ENCODE data around the gene LCE3B. TPM values are rescaled to one million over a fixed set of nuclear protein-coding genes. Genes with fewer than 3 reads are reported as not detected.

Gene LCE3B
- total RNA-seq, 4 donors from 2014 or later = not detected

DNA sequence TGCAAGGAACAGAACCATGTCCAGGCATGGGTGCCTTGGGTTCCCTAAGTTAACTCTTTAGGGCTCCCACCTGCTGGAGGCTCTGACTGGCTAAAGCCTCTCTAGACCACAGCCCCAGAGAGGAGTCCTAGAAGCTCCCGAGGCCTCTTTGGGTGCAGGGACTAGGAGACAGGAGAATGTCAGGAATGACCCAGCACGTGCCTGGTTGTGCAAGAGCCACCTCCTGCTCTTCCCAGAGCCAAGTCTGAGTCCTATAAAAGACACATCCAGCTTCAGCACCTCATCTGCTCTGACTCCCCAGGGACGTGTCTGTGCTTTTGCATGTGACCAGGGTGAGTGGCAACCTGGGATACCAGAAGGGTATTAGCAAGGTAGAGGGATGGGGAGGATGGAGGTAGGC lies 49.5 kb downstream of the LCE3B start, which contains the start of gene LCE2D:
Gene LCE2D (plus strand): TSS at position 283 of the 400 bp plus-strand sequence. CDS start 726 bp downstream, outside the sequence.
- no peaks in the 10 kb centered on the region for H3K27me3 ChIP-seq
- DNase-seq (ENCODE audit: extremely low spot score) = peak; percentile 78
- no peaks in the 10 kb centered on the region for H3K9me3 ChIP-seq
- intact Hi-C loops (cut with DNase I) = no loop called here
- H3K4me1 ChIP-seq = no peaks in the 10 kb centered on the region
- TF ChIP-seq, protein P1, sequence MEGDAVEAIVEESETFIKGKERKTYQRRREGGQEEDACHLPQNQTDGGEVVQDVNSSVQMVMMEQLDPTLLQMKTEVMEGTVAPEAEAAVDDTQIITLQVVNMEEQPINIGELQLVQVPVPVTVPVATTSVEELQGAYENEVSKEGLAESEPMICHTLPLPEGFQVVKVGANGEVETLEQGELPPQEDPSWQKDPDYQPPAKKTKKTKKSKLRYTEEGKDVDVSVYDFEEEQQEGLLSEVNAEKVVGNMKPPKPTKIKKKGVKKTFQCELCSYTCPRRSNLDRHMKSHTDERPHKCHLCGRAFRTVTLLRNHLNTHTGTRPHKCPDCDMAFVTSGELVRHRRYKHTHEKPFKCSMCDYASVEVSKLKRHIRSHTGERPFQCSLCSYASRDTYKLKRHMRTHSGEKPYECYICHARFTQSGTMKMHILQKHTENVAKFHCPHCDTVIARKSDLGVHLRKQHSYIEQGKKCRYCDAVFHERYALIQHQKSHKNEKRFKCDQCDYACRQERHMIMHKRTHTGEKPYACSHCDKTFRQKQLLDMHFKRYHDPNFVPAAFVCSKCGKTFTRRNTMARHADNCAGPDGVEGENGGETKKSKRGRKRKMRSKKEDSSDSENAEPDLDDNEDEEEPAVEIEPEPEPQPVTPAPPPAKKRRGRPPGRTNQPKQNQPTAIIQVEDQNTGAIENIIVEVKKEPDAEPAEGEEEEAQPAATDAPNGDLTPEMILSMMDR (IDR thresholded peaks at IDR 0.05) = no peak
- TF ChIP-seq POLR2AphosphoS5 (IDR thresholded peaks at IDR 0.05) = no peak
- TF ChIP-seq POLR2A (IDR thresholded peaks at IDR 0.05; ENCODE audit: low read depth) = no peak
- no peak for TF ChIP-seq EP300 (IDR thresholded peaks at IDR 0.05)
- H3K36me3 ChIP-seq = no peaks in the 10 kb centered on the region
- no peak within 1 kb of the TSS for H3K27ac ChIP-seq (replicated peaks in 1 of 4)
- no peak within 1 kb of the TSS for H3K4me3 ChIP-seq
- WGBS = 55% methylated on average over 1 of the region's 3 CpGs

Small RNA genes lying within 50 kb of the gene (small RNA-seq; reads per million reads assigned to genes)
- gene LCE3A = 0 reads per million in 3 donors
- gene LCE3B = 0 reads per million in 3 donors

Other genes starting within 250 kb of the LCE3B start
- 1 to 10 TPM in 1 of 4 donors, under 1 TPM in 1, not detected in 2; 0.23 to 3.7 TPM for gene CRNN, start 199.5 kb upstream of the LCE3B start, total RNA-seq
- gene LCE5A, start 103.0 kb upstream of the LCE3B start, total RNA-seq = not detected
- gene CRCT1, start 99.3 kb upstream of the LCE3B start, total RNA-seq = not detected
- not detected for gene LCE3E, start 47.0 kb upstream of the LCE3B start, total RNA-seq
- gene LCE3D, start 33.3 kb upstream of the LCE3B start, total RNA-seq = not detected
- gene LCE3C, start 13.6 kb upstream of the LCE3B start, total RNA-seq = not detected
- not detected for gene LCE3A, start 9.3 kb downstream of the LCE3B start, total RNA-seq
- gene LCE2D, start 49.6 kb downstream of the LCE3B start, total RNA-seq = not detected
- not detected for gene LCE2C, start 61.5 kb downstream of the LCE3B start, total RNA-seq
- not detected for gene LCE2B, start 72.3 kb downstream of the LCE3B start, total RNA-seq
- gene LCE2A, start 84.5 kb downstream of the LCE3B start, total RNA-seq = not detected
- gene LCE4A, start 94.3 kb downstream of the LCE3B start, total RNA-seq = not detected
- not detected for gene KPRP, start 144.2 kb downstream of the LCE3B start, total RNA-seq
- gene LCE1F, start 161.3 kb downstream of the LCE3B start, total RNA-seq = not detected
- gene LCE1E, start 172.4 kb downstream of the LCE3B start, total RNA-seq = not detected
- gene LCE1D, start 182.9 kb downstream of the LCE3B start, total RNA-seq = not detected
- not detected for gene LCE1C, start 192.8 kb downstream of the LCE3B start, total RNA-seq
- gene LCE1B, start 198.2 kb downstream of the LCE3B start, total RNA-seq = not detected
- gene LCE1A, start 213.7 kb downstream of the LCE3B start, total RNA-seq = not detected
- gene LCE6A, start 229.0 kb downstream of the LCE3B start, total RNA-seq = not detected
- gene LCE7A, start 246.2 kb downstream of the LCE3B start, total RNA-seq = not detected